Right renal pelvis (tissue), 4 donors: ENCODE measurements around the gene FKBP1A. TPM values are rescaled to one million over a fixed set of nuclear protein-coding genes. Genes with fewer than 3 reads are reported as not detected.

Experiments
- DNase-seq, 4 donors: peaks; one replicate each; pipeline ENCODE4 v3.0.0-alpha.2; 2013; ENCODE audit warnings: low read depth in 4 of 4, low spot score in 3 of 4, missing footprints in 1 of 4
- polyA plus RNA-seq, 4 donors: library from polyadenylated mRNA; unstranded; fragments of 120-200 nt; gene quantifications; one replicate each; pipeline ENCODE4 v1.2.1, GENCODE V29; 2013; ENCODE audit not compliant: insufficient read length in 4 of 4

FKBP1A gene
- polyA plus RNA-seq, result 100 to 1,000 TPM; 362 to 409 (median 396) TPM

DNA sequence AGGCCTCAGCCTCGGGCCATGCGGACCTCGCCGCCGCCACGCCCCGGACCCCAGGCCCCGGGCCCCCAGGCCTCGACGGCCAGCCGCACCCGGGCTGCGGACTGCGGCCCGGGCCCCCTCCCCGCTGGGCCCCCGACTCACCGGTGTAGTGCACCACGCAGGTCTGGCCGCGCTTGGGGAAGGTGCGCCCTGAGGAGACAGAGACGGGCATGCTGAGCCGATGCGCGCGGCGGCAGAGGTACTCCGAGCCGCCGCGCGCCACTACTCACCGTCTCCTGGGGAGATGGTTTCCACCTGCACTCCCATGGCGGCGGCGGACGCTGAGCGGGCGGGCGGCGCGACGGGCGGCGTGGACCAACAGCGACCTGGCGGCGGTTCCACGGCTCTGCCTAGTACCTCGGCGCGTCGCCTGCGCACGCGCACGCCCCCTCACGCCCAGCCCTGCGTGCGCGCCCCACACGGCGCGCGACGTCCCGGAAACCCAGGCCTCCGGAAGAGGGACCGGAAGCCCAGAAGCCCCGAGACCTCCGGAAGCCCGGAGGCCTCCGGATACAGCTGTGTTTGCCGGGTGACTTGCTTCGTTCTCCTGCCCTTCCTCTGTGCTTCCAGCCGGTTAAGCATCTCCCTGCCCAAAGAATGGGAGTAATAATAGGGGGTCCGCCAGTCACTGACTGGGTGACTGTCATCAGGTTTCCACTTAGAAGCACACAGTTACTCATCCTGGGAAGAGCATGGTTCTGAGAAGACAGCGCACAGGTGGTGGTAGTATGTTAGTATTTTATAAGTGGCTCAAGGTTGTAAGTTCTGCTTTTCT is at the start of gene FKBP1A:
FKBP1A (minus strand) TSS at position 362 of the 814 bp plus-strand sequence; CDS start at position 306, 56 bp downstream.
- peak; percentile 83 to 87 (median 85) for DNase-seq

DNA sequence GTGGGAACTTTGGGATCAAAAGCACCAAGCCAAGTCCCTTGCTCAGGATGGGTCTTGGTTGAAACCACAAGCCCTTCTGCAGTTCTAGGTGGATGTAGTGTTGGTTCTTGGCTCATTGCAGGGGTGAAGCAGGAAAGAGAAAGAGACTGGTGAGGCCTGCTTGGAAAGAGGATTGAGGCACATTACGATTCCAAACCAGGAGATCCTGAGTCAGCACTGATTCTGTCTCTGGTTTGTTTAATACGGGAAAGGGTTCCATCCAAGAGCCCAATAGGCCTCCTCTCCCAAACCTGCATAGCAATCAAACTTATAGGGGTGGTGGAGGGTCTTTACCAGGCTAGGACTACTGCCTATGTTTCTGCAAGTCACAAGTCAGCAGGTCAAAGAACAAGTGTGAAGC is 49.5 kb upstream of the FKBP1A start:
- DNase-seq, result no peak

DNA sequence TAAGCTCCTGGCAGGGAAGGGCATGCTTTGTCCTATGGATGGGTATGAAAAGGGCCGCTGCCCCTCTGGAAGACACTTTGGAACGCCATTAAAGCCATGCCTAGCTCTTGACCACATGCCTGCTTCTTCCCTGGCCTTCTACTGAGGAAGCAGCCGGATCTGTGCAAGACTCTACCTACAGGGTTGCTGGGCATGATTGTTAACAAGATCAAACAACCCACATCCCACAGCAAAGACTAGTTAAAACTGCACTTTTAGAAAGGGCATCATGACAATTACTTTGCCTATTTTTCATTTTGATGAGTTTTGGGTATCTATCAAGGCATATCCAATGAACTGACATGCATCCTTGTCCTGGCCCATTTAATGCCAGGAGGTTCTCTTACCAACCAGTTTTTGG is 48.3 kb upstream of the FKBP1A start:
- no peak for DNase-seq

DNA sequence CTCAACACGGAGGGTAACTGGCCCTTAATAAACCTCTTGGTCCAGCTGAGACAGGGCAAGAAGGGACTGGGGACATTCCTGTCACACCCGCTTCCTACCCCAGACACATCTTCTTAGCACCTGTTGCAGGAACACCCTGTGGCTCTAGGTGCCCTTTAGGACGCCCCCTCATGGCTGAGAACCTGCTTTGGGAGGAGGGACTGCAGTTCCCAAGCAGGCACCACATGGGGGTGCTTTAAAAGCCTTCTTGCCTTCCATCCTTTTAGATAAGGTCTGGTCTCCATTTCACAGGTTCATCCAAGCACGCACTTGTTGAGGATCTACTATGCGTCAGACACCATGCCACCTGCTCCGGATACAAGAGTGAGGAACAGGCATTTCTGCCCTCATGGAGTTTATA is 47.2 kb upstream of the FKBP1A start:
- DNase-seq, result no peak

DNA sequence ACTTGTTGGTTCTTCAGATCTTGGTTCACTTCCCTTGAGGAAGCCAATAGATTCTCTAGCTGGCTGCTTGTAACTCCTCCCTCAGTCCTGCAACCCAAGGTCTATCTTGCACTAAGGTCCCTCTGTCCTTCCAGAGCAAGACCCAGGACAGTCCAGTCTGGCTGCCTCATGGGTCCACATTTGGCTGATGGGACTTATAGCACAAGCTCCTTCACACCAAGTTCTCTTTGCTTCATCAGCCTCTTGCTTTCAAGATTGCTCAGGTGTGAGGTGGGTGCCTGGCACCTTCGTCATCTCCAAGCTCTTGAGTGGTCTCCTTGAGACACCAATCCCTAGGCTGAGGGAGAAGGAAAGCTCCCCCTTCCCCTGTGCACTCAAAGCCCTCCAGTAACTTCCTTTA is 45.5 kb upstream of the FKBP1A start:
- DNase-seq, result no peak

DNA sequence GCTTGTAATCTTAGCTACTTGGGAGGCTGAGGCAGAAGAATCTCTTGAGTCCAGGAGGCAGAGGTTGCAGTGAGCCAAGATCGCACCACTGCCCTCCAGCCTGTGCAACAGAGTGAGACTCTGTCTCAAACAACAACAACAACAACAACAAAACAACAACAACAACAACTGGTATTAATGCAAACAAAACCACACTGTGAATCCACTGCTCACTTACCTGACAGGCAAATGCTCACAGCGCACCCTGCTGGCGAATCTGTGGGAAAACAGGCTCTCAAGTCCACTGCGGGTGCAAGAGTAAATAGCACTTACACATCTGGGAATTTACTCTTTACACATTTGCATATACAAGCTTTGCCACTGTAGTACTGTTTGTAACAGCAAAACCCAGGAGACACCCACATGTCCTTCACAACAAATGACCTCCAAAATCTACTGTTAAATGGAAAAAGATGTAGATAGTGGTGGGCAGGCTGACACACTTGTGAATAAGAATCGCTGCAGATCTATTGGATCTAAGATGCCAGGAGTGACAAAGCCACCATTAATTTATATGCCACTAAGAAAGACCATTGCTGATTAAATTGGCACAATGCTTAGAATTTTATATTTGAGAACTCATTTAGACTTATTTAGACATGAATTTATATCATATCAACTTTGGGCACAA is 44.5 kb upstream of the FKBP1A start:
- peak; percentile 39 to 64 (median 44) for DNase-seq

DNA sequence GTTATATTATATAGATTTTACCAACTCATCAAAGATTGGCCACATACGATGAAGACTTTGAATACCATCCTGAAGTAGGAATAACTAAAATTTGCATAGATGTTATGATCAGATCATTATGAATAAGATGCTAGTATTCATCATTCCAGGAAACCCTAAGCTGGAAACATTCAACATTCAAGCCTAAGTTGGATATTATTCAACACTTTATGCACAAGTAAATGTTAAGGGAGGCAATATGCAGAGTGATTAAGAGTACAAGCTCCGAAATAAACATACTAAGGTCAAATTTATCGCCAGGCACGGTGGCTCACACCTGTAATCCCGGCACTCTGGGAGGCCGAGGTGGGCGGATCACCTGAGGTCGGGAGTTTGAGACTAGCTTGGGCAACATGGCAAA is 43.4 kb upstream of the FKBP1A start:
- no peak for DNase-seq

DNA sequence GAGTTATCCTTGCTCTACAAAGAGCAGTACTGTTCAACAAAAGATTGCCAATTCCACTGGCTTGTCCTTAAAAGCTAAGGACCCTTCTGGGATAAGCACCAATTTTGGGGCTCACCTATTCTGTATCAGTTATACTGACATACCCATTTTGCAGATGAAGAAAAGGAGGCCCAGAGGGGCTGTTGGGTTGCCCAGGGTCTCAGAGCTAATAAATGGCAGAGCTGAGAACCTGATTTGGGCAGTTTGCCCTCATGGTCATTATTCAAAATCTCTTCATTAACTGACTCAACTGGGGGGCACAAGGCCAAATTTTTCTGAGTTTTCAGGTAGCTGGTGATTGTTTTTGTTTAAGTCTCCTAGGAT is 42.5 kb upstream of the FKBP1A start:
- no peak for DNase-seq

DNA sequence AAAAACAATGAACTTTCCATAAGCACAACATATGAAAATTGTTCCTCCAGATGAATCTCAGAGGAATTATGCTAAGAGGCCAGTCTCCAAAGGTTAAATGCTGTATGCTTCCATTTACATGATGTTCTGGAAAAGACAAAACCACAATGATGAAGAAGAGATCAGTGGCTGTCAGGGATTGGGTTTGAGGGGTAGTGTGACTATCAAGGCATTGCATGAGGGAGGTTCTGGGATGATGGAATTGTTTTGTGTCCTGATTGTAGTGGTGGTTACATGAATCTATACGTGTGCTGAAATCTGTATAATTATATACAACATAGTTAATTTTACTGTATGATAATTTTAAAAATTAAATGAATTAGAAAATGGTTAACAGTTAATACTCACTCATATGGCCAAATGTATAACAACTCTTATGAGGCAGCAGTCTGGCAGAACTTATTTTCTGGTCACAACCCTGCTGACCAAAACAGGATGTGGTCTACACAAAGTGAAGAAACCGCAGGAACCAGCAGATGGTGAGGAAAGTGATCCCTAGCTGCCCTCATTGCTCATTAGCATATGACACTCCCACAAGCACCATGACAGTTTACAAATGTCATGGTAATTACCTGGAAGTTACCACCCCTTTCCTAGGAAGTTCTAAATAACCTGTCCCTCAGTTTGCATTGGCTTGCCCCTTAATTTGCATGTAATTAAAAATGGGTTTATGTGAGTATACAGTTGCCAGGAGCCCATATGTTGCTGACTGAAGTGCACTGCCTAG is 41.9 kb upstream of the FKBP1A start:
- no peak for DNase-seq

DNA sequence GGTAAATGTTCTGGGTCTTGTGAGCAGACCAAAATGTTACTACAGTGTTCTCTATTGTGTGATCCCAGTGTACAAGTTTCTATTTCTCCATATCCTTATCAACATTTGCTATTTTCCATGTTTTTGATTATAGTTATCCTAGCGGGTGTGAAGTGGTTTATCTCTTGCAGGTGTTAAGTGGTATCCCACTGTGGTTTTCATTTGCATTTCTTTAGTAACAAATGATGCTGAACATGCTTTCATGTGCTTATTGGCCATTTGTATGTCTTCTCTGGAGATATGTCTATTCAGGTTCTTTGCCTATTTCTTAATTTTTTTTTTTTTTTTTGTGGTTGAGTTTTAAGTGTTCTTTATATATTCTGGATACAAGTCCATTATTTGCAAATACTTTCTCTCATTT is 38.3 kb upstream of the FKBP1A start:
- DNase-seq, result no peak

DNA sequence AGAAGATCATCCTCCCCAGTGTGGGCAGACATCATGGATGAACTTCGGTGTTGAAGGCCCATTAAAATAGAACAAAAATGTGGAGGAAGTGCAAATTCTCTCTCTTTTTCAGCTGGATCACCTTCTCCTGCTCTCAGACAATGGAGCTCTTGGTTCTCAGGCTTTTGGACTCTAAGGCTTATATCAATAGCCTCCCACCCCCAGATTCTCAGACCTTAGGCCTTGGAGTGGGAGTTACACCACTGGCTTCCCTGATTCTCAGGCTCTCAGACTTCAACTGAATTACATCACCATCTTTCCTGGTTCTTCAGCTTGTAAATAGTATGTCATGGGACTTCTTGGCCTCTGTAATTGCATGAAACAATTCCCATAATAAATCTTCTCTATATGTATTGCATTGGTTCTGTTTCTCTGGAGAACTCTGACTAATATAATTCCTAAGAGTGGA is 37.2 kb upstream of the FKBP1A start:
- DNase-seq, result no peak

DNA sequence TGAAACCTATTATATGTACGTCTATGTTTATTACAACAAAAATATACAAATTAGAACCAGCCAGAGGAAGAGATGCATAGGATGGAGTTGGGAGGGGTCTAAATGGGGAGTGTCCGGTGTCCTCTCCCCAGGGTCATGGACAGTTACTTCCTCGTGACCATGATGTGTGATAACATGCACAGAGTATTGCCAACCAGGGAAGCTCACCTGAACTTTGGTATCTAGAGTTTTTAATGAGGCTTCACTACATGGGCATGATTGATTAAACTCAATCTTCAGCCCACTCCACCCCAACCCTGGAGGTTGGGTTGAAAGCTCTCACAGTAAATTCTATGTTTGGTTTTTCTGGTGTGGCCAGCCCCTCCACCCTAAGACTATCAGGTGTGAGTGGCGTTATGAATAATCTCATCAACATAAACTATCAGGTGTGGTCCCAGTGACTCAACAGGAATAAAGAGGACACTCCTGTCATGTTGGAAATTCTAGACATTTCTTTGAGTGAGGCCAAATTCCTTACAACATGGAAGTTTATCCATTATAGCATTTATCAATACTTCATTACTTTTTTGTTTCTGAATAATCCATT is 36.4 kb upstream of the FKBP1A start:
- DNase-seq, result no peak

DNA sequence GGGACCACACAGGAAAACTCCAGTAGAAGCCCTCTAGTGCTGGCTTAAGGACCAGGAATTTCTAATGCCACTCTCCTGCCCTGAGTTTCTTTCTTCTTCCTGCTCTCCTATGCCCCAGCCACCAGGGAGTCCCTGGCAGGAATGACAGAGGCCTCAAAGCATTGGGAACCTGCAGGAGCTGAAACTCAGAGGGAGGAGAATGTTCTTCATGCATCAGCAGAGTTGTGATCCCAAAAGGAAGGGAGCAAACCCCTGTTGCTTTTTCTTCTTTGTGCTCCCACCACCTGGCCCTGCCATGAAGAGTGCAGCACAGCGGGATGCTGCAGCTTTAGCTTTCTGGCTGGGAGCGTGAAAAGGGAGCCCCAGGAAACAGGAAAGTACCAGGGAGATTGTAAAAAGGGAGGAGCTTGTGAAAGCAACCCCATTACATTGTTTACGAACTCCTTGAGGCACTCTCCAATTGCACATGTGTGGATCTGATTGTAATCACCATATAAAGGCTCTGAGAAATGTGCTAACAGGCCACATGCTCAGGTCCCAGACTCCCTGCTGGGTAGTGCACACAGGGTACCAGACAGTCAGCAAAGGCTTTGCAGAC is 34.7 kb upstream of the FKBP1A start:
- DNase-seq, result no peak

DNA sequence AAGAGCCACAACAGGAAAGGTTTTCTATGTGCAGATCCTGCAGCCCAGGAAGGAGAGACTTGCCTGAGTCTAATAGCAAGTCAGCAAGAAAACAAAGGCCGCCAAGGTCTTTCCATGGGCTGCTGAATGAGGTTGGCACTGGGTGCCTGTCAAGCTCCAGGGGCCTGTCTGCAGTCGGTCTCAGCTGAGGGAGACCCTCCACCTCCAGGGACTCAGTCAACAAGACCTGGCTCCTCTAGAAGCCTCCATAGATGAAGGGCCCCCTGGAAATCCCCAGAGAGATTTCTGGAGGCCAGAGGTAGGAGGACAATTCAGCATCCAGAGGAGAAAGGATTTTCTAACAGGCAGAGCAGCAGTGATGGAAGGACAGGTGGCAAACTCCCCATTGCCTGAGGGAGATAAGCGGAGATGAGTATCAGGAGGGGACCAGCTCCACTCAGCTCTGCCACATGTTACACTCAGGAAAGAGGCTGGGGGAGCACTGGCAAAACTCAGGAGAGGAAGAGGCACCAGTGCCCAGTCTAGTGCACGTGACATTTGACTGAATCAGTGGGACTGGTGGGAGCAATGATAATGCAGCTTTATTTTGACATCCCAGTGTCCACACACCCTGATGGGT is 33.5 kb upstream of the FKBP1A start:
- no peak for DNase-seq

DNA sequence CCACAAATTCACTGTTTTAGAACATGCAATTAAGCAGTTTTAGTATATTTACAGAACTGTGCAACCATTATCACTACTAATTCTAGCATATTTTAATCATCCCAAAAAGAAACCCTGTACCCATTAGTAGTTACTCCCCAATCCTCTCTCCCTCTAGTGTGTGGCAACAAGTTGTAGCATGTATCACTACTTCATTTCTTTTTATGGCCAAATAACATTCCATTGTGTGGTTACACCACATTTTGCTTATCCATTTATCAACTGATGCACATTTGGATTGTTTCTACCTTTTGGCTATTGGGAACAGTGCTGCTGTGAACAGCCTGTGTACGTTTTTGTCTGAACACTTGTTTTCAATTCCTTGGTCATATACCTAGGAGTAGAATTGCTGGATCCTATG is 31.5 kb upstream of the FKBP1A start:
- no peak for DNase-seq

DNA sequence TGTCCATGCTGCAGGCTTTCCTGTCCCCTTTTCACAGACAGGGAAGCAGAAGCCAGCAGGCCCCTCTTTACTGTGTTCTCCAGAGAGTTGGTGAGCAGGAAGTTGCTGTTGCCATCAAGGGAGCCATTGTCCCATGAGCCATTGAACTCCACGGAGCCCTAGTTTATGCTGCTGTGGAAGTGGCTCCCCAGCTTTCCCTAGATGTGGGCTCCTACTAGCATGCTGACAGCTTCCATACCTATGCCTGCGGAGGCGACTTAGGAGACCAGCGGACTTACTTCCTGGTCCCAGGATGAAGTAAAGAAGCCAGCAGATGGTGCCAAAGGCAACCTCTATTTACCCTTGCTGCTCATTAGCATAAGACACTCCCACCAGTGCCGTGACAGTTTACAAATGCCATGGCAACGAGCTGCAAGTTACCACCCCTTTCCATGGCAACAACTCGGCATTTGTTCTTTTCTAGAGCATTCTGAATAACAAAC is 30.8 kb upstream of the FKBP1A start:
- DNase-seq, result no peak

DNA sequence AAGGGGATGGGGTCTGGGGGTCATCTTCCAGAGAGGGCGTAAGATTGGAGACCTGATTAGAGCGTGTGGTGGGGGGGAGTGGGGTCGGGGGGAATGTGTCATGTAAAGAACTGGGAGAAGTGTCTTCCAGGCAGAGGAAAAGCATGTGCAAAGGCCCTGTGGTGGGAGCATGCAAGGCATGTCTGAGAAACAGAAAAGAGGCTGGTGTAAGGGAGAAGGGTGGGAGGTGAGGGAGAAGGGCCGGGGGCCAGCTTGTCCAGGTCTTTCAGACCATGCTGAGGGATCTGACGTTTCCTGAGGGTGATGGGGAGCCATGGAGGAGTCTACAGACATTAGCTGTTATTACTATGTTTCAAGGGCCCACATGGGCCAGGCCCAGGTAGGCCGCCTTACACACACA is 30.4 kb upstream of the FKBP1A start:
- no peak for DNase-seq

DNA sequence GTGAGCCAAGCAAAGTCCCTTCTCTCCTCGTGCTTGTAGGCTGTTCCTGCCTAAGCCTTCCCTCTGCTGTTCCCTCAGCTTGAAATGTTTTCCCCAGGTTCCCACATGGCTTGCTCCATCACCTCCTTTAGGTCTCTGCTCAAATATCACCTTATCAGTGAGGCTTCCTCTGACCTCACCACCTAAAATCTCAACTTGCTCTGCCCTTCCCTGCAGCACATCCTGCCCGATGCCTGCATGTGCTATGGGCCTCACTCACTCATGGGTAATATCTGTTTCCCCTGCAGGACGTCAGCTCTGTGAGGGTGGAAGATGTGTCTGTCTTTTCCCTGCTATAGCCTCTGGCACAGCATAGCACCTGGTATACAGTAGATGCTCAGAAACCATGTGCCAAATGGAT is 29.9 kb upstream of the FKBP1A start:
- no peak for DNase-seq

DNA sequence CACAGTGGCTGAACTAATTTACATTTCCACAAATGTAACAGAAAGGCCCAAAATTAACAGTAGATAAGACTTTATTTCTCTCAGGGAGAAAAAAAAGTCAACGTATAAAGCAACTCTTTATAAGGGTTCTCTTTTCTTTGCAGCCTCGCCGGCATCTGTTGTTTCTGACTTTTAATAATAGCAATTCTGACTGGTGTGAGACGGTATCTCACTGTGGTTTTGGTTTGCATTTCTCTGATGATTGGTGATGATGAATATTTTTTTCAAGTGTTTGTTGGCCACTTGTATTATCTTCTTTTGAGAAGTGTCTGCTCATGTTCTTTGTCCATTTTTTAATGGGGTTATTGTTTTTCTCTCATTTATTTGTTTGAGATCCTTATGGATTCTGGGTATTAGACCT is 27.2 kb upstream of the FKBP1A start:
- DNase-seq, result no peak

DNA sequence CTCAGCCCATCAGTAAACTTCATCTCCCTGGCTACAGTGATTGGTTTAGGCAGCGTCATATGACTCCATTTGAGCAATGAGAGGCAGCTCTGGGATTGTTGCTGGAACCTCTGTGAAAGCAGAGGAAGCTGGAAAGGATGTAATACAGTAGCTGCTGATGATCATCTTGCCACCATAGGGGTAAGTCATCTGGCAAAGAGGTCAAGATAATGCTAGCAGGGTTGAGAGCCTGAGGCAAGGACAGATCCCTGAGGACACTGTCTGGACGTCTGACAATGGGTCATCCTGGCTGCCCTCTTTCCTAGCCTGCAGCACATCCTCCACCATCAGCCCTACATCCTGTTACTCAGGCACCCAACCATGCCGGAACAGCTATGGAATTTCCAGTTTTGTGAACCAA is 25.5 kb upstream of the FKBP1A start:
- no peak for DNase-seq
